ENCODE measurements around the gene GLIPR1L2. TPM values are rescaled to one million over a fixed set of nuclear protein-coding genes. Genes with fewer than 3 reads are reported as not detected.

Gene GLIPR1L2
- total and polyA plus RNA-seq, 2 donors (not counting 1 experiment from before 2014, with no cell fraction given) = 0.37 to 0.91 TPM

DNA sequence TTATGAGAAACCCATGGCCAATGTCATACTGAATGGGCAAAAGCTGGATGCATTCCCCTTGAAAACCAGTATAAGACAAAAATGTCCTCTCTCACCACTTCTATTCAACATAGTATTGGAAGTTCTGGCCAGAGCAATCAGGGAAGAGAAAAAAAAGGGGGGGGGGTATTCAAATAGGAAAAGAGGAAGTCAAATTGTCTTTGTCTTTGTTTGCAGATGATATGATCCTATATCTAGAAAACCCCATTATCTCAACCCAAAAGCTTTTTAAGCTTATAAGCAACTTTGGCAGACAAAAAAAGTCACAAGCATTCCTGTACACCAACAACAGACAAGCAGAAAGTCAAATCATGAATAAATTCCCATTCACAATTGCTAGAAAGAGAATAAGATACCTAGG, 36.9 kb upstream of the GLIPR1L2 start:
- Histone ChIP-seq H3K4me2 (replicated peaks; ENCODE audit: low read depth, low read length, poor library complexity, severe bottlenecking) (no peak overlapping the region), H3K4me3 (ENCODE audit: control extremely low read depth in 1 of 5, extremely low read depth in 1 of 5, insufficient read depth in 1 of 5, low read depth in 2 of 5, low read length in 4 of 5) (no peak overlapping the region), H3K9me3 (ENCODE audit: control extremely low read depth in 1 of 3, control insufficient read depth in 2 of 3, insufficient read depth in 1 of 3, low read length in 2 of 3) (peaks cover 0 to 7% (median 0%) of the 10 kb centered on the region in 3 donors), H4K20me1 (ENCODE audit: control insufficient read depth, insufficient read depth, low read length, poor library complexity, severe bottlenecking) (no peaks in the 10 kb centered on the region), H3K9ac (ENCODE audit: low read length) (no peak overlapping the region), H2AFZ (ENCODE audit: insufficient read depth, low read depth, low read length, poor library complexity, severe bottlenecking) (no peak overlapping the region), H3K36me3 (replicated peaks in 1 of 2; ENCODE audit: control extremely low read depth in 1 of 2, control insufficient read depth in 1 of 2, extremely low read depth in 1 of 2, insufficient read depth in 2 of 2, low read length in 1 of 2) (no peaks in the 10 kb centered on the region), H3K4me1 (ENCODE audit: control insufficient read depth in 2 of 2, insufficient read depth in 2 of 2, low read length in 2 of 2) (no peaks in the 10 kb centered on the region), H3K27ac (ENCODE audit: low read length in 2 of 2) (no peak overlapping the region), H3K79me2 (ENCODE audit: control insufficient read depth, insufficient read depth, low read length) (no peaks in the 10 kb centered on the region), H3K27me3 (replicated peaks in 1 of 4; ENCODE audit: control extremely low read depth in 1 of 4, control insufficient read depth in 3 of 4, insufficient read depth in 4 of 4, low read length in 3 of 4) (no peaks in the 10 kb centered on the region)
- Mint-ChIP-seq H3K27ac (no peak overlapping the region), H3K4me1 (no peaks in the 10 kb centered on the region), H3K27me3 (peaks cover 9% of the 10 kb centered on the region), H3K4me3 (no peak overlapping the region), H3K9me3 (ENCODE audit: insufficient read depth) (peaks cover 6% of the 10 kb centered on the region)
- DNase-seq (no peak), ATAC-seq (ENCODE audit: low read depth) (no peak)
- TF ChIP-seq EZH2 (IDR thresholded peaks at IDR 0.05; ENCODE audit: borderline replicate concordance, insufficient read depth, low read depth, low read length, poor library complexity, severe bottlenecking) = no peak
- TF ChIP-seq, protein P1, sequence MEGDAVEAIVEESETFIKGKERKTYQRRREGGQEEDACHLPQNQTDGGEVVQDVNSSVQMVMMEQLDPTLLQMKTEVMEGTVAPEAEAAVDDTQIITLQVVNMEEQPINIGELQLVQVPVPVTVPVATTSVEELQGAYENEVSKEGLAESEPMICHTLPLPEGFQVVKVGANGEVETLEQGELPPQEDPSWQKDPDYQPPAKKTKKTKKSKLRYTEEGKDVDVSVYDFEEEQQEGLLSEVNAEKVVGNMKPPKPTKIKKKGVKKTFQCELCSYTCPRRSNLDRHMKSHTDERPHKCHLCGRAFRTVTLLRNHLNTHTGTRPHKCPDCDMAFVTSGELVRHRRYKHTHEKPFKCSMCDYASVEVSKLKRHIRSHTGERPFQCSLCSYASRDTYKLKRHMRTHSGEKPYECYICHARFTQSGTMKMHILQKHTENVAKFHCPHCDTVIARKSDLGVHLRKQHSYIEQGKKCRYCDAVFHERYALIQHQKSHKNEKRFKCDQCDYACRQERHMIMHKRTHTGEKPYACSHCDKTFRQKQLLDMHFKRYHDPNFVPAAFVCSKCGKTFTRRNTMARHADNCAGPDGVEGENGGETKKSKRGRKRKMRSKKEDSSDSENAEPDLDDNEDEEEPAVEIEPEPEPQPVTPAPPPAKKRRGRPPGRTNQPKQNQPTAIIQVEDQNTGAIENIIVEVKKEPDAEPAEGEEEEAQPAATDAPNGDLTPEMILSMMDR (IDR thresholded peaks at IDR 0.05) = no peak
- CTCF ChIA-PET = interaction anchor here (0.6 to 1.6 kb wide), 2 partner anchors 20 to 353 kb away, joined by 3 read pairs; partner anchors contain the start of gene GLIPR1L1
- POLR2A ChIA-PET = no interaction called here
- intact Hi-C loops (cut with micrococcal nuclease) = no loop called here

DNA sequence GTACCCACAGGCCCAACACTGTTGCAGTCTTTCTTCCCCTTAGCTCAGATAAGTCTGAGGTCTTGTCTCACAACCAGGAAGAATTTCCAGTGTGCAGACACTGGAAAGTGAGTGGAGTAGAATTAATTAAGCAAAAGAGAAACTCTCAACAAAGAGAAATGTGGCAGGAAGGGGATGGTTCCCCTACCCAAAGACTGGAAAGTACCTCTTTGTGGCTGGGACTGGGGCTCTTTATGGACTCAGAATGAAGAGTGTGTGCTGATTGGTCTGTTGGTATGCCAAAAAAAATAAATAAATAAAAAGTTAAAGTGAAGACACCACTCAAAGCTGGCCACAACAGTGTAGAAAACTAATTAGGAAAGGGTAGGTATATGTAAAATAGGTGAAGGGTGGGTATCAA, 30.0 kb upstream of the GLIPR1L2 start:
- no peak for DNase-seq
- no peaks in the 10 kb centered on the region for H3K27me3 ChIP-seq (replicated peaks in 1 of 4; ENCODE audit: control extremely low read depth in 1 of 4, control insufficient read depth in 3 of 4, insufficient read depth in 4 of 4, low read length in 3 of 4)
- POLR2A ChIA-PET = no interaction called here
- Mint-ChIP-seq H3K9me3 (ENCODE audit: insufficient read depth) (no peaks in the 10 kb centered on the region), H3K4me3 (no peak overlapping the region), H3K4me1 (peaks cover 4% of the 10 kb centered on the region), H3K27me3 (no peaks in the 10 kb centered on the region), H3K27ac (no peak overlapping the region)
- H3K36me3 ChIP-seq (replicated peaks in 1 of 2; ENCODE audit: control extremely low read depth in 1 of 2, control insufficient read depth in 1 of 2, extremely low read depth in 1 of 2, insufficient read depth in 2 of 2, low read length in 1 of 2) = no peaks in the 10 kb centered on the region
- no peak overlapping the region for H3K4me2 ChIP-seq (replicated peaks; ENCODE audit: low read depth, low read length, poor library complexity, severe bottlenecking)
- no peaks in the 10 kb centered on the region for H3K4me1 ChIP-seq (ENCODE audit: control insufficient read depth in 2 of 2, insufficient read depth in 2 of 2, low read length in 2 of 2)
- intact Hi-C loops (cut with micrococcal nuclease) = no loop called here
- peaks cover 0 to 5% (median 0%) of the 10 kb centered on the region in 3 donors for H3K9me3 ChIP-seq (ENCODE audit: control extremely low read depth in 1 of 3, control insufficient read depth in 2 of 3, insufficient read depth in 1 of 3, low read length in 2 of 3)
- H3K9ac ChIP-seq (ENCODE audit: low read length) = no peak overlapping the region
- no peak overlapping the region for H3K4me3 ChIP-seq (ENCODE audit: control extremely low read depth in 1 of 5, extremely low read depth in 1 of 5, insufficient read depth in 1 of 5, low read depth in 2 of 5, low read length in 4 of 5)
- no peak overlapping the region for H2AFZ ChIP-seq (ENCODE audit: insufficient read depth, low read depth, low read length, poor library complexity, severe bottlenecking)
- H3K79me2 ChIP-seq (ENCODE audit: control insufficient read depth, insufficient read depth, low read length) = no peaks in the 10 kb centered on the region
- H3K27ac ChIP-seq (ENCODE audit: low read length in 2 of 2) = no peak overlapping the region
- H4K20me1 ChIP-seq (ENCODE audit: control insufficient read depth, insufficient read depth, low read length, poor library complexity, severe bottlenecking) = no peaks in the 10 kb centered on the region
- CTCF ChIA-PET = interaction anchor here (0.9 kb wide), 1 partner anchor 27 kb away, joined by 3 read pairs; the partner anchor contains the start of gene GLIPR1L1
- TF ChIP-seq, protein P1 (IDR thresholded peaks at IDR 0.05) = no peak
- TF ChIP-seq EZH2 (IDR thresholded peaks at IDR 0.05; ENCODE audit: borderline replicate concordance, insufficient read depth, low read depth, low read length, poor library complexity, severe bottlenecking) = no peak
- no peak for ATAC-seq (ENCODE audit: low read depth)

Measured in B cell (primary cell).